Keratinocyte (primary cell): ENCODE measurements around the gene CRYBB1. TPM values are rescaled to one million over a fixed set of nuclear protein-coding genes. Genes with fewer than 3 reads are reported as not detected.

Experiments
- DNase-seq: peaks from one replicate; pipeline ENCODE4 v3.0.0-alpha.2; 2011; ENCODE audit warnings: low read depth, missing footprints, low spot score
- FAIRE-seq: peaks from 2 replicates; lab custom pipeline; 2011; peaks lifted over from hg19 to GRCh38; lab: Jason Lieb, UNC
- H2AFZ ChIP-seq: 2 replicates; pipeline ENCODE4 v1.6.0; 2012; ENCODE audit warnings: low read length, control low read depth, inconsistent platforms; ENCODE audit not compliant: control insufficient read depth
- H3K27ac ChIP-seq: 2 replicates; pipeline ENCODE4 v1.5.1; 2011; ENCODE audit warnings: low read length; ENCODE audit not compliant: control insufficient read depth, insufficient read depth
- H3K27me3 ChIP-seq: 3 replicates; pipeline ENCODE4 v1.6.0; 2011; ENCODE audit warnings: low read length; ENCODE audit not compliant: control insufficient read depth, insufficient read depth; ENCODE audit errors: extremely low read depth
- H3K36me3 ChIP-seq, 2 experiments: 2 replicates in 1 of 2; 3 replicates in 1 of 2; pipeline ENCODE4 v1.5.1; 2011; ENCODE audit warnings: low read length in 2 of 2, mild to moderate bottlenecking in 1 of 2; ENCODE audit not compliant: control insufficient read depth in 2 of 2, insufficient read depth in 2 of 2; ENCODE audit errors: extremely low read depth in 1 of 2
- H3K4me1 ChIP-seq: 3 replicates; pipeline ENCODE4 v1.5.1; 2011; ENCODE audit warnings: low read length; ENCODE audit not compliant: control insufficient read depth, insufficient read depth; ENCODE audit errors: extremely low read depth
- H3K4me2 ChIP-seq: 3 replicates; pipeline ENCODE4 v1.6.0; 2011; ENCODE audit warnings: low read depth, low read length; ENCODE audit not compliant: control insufficient read depth, insufficient read depth; ENCODE audit errors: extremely low read depth
- H3K4me3 ChIP-seq, 3 experiments: fragments of 200-600 bp in 1 of 3; sonication (generic) in 1 of 3; 2 replicates in 2 of 3; 3 replicates in 1 of 3; pipeline ENCODE4 v1.5.1; 2011 to 2016; ENCODE audit warnings: low read length in 3 of 3, mild to moderate bottlenecking in 3 of 3, control low read depth in 2 of 3, inconsistent platforms in 1 of 3, low read depth in 1 of 3, mixed read lengths in 1 of 3, mixed run types in 1 of 3, moderate library complexity in 1 of 3; ENCODE audit not compliant: control insufficient read depth in 2 of 3, insufficient read depth in 2 of 3; ENCODE audit errors: extremely low read depth in 1 of 3
- H3K79me2 ChIP-seq: 2 replicates; pipeline ENCODE4 v1.6.0; 2012; ENCODE audit warnings: low read length; ENCODE audit not compliant: control insufficient read depth, insufficient read depth
- H3K9ac ChIP-seq: 3 replicates; pipeline ENCODE4 v1.6.0; 2011; ENCODE audit warnings: low read length; ENCODE audit not compliant: control insufficient read depth, insufficient read depth; ENCODE audit errors: extremely low read depth
- H3K9me1 ChIP-seq: 3 replicates; pipeline ENCODE4 v1.6.0; 2011; ENCODE audit warnings: low read length; ENCODE audit not compliant: control insufficient read depth, insufficient read depth; ENCODE audit errors: extremely low read depth
- H3K9me3 ChIP-seq: 2 replicates; pipeline ENCODE4 v1.5.1; 2012; ENCODE audit warnings: low read depth, low read length; ENCODE audit not compliant: control insufficient read depth
- H4K20me1 ChIP-seq: 3 replicates; pipeline ENCODE4 v1.6.0; 2011; ENCODE audit warnings: low read length; ENCODE audit not compliant: control insufficient read depth, insufficient read depth; ENCODE audit errors: extremely low read depth
- CTCF ChIP-seq, 3 experiments: IDR thresholded peaks in 1 of 3; conservative IDR thresholded peaks in 1 of 3; optimal IDR thresholded peaks in 1 of 3; 2 replicates in 2 of 3; 3 replicates in 1 of 3; pipeline versions ENCODE3 to v1.5.1; 2011; ENCODE audit warnings: low read length in 3 of 3, mild to moderate bottlenecking in 3 of 3, moderate library complexity in 2 of 3, control low read depth in 1 of 3, inconsistent platforms in 1 of 3; ENCODE audit not compliant: insufficient read depth in 2 of 3; ENCODE audit errors: extremely low read depth in 1 of 3
- EZH2 ChIP-seq: IDR thresholded peaks from one replicate; pipeline ENCODE4 v1.6.1; 2012; ENCODE audit warnings: inconsistent platforms, mild to moderate bottlenecking, low read length, moderate library complexity
- dilution Hi-C: fragments of 300-500 bp; cut with MboI; formaldehyde crosslinking; loops from one replicate; pipeline ENCODE4 v1.7.0; 2020; ENCODE audit warnings: low sequenced_read_pairs; ENCODE audit not compliant: extremely low pct_ligation_motif_present
- polyA plus RNA-seq, 5 experiments: library from polyadenylated mRNA; depleted of rRNA in 3 of 5; stranded (reverse) in 3 of 5; stranded (forward) in 1 of 5; unstranded in 1 of 5; fragments of >200 nt; gene quantifications; 1 replicate in 1 of 5; 2 replicates in 3 of 5; 3 replicates in 1 of 5; pipeline versions ENCODE4 v1.2.1 to v1.2.3, GENCODE V29; 2011 to 2012; ENCODE audit warnings: missing spikeins in 2 of 5, low read depth in 1 of 5, low replicate concordance in 1 of 5

Gene CRYBB1
- polyA plus RNA-seq, 1 donor (not counting 4 experiments of a cell fraction or from before 2014, with no cell fraction given): not detected

GRCh38 chr22:26665813-26666231 is 48.0 kb upstream of the CRYBB1 start:
- Histone ChIP-seq H3K4me1 (peaks cover 18% of the 10 kb centered on the region), H3K36me3 (no peaks in the 10 kb centered on the region), H3K79me2 (no peaks in the 10 kb centered on the region), H2AFZ (no peak overlapping the region), H4K20me1 (no peaks in the 10 kb centered on the region), H3K27ac (no peak overlapping the region), H3K9ac (no peak overlapping the region), H3K9me1 (no peaks in the 10 kb centered on the region), H3K27me3 (no peaks in the 10 kb centered on the region), H3K9me3 (no peaks in the 10 kb centered on the region), H3K4me2 (no peak overlapping the region), H3K4me3 (no peak overlapping the region)
- TF ChIP-seq CTCF (optimal IDR thresholded peaks at IDR 0.05 in 1 of 3, IDR thresholded peaks at IDR 0.05 in 1 of 3, conservative IDR thresholded peaks at IDR 0.05 in 1 of 3; ENCODE audit: extremely low read depth in 1 of 3, insufficient read depth in 2 of 3, low read length in 3 of 3) (no peak), EZH2 (no peak)
- dilution Hi-C loops: no loop called here
- DNase-seq (no peak), FAIRE-seq (no peak)

GRCh38 chr22:26663374-26663923 is 45.6 kb upstream of the CRYBB1 start:
- FAIRE-seq: no peak
- no peak overlapping the region for H3K4me2 ChIP-seq
- dilution Hi-C loops: no loop called here

More at GRCh38 chr22:26663374-26663923, 45.6 kb upstream of the CRYBB1 start:
- Histone ChIP-seq H3K4me1 (peaks cover 25% of the 10 kb centered on the region), H2AFZ (no peak overlapping the region), H3K27me3 (peaks cover 3% of the 10 kb centered on the region), H3K4me3 (no peak overlapping the region), H3K9ac (no peak overlapping the region), H3K9me3 (no peaks in the 10 kb centered on the region), H3K27ac (no peak overlapping the region), H4K20me1 (no peaks in the 10 kb centered on the region), H3K79me2 (no peaks in the 10 kb centered on the region), H3K36me3 (no peaks in the 10 kb centered on the region), H3K9me1 (no peaks in the 10 kb centered on the region)
- no peak for TF ChIP-seq EZH2
- no peak for TF ChIP-seq CTCF (optimal IDR thresholded peaks at IDR 0.05 in 1 of 3, IDR thresholded peaks at IDR 0.05 in 1 of 3, conservative IDR thresholded peaks at IDR 0.05 in 1 of 3; ENCODE audit: extremely low read depth in 1 of 3, insufficient read depth in 2 of 3, low read length in 3 of 3)
- DNase-seq: no peak
